ENCODE measurements around the gene KSR2. TPM values are rescaled to one million over a fixed set of nuclear protein-coding genes. Genes with fewer than 3 reads are reported as not detected.

The KSR2 gene
- total RNA-seq, 4 donors from 2014 or later, result 1.2 to 11.0 (median 2.2) TPM

DNA sequence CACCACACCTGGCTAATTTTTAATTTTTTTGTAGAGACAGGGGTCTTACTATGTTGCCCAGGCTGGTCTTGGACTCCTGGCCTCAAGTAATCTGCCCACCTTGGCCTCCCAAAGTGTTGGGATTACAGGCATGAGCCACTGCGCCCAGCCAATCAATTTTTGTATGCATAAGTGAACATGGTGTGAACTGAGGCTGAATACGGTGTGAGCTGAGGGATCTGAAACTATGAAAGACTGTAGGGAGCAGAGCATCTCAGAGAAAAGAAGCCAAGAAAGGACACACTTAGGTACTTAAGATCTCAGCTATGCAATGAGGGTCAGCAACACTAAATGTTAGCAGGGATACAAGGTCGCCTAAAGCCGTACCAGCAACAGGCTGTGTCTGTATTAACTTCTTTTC is 54.1 kb downstream of the KSR2 start:
- DNase-seq, result no peak
- Histone ChIP-seq H3K27me3 (no peaks in the 10 kb centered on the region), H3K27ac (no peak overlapping the region), H3K36me3 (no peaks in the 10 kb centered on the region), H3K4me3 (replicated peaks in 1 of 3) (no peak overlapping the region), H3K9me3 (no peaks in the 10 kb centered on the region), H3K4me1 (no peaks in the 10 kb centered on the region)
- 79 to 81% methylated on average over 4 of the region's 4 CpGs for WGBS, 2 donors
- TF ChIP-seq POLR2A (IDR thresholded peaks at IDR 0.05), result no peak
- TF ChIP-seq, protein P1, sequence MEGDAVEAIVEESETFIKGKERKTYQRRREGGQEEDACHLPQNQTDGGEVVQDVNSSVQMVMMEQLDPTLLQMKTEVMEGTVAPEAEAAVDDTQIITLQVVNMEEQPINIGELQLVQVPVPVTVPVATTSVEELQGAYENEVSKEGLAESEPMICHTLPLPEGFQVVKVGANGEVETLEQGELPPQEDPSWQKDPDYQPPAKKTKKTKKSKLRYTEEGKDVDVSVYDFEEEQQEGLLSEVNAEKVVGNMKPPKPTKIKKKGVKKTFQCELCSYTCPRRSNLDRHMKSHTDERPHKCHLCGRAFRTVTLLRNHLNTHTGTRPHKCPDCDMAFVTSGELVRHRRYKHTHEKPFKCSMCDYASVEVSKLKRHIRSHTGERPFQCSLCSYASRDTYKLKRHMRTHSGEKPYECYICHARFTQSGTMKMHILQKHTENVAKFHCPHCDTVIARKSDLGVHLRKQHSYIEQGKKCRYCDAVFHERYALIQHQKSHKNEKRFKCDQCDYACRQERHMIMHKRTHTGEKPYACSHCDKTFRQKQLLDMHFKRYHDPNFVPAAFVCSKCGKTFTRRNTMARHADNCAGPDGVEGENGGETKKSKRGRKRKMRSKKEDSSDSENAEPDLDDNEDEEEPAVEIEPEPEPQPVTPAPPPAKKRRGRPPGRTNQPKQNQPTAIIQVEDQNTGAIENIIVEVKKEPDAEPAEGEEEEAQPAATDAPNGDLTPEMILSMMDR (IDR thresholded peaks at IDR 0.05), result no peak
- intact Hi-C loops (cut with DNase I), result no loop called here

DNA sequence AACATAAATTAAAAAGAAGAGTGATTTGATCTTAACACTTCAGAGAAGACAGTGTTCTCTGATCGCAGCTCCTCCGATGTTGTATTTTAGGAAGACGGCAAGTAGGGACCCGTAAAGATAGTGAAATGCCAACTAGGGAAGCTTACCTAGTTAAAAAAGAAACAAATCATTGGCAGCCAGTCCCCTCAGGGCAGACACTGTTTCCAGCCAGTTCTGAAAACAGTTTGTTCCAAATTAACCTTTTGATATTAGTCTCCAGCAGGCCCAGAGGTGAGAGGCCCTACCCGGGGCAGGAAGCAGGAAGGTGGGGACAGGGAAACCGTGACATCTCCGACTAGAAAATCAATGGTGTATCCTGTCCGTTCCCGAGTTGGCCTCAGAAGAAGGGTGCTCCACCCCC is 56.0 kb downstream of the KSR2 start:
- no peaks in the 10 kb centered on the region for H3K4me1 ChIP-seq
- WGBS, 2 donors, result 68 to 72% methylated on average over 8 to 9 of the region's 9 CpGs
- DNase-seq, result no peak
- intact Hi-C loops (cut with DNase I), result no loop called here
- TF ChIP-seq POLR2A (IDR thresholded peaks at IDR 0.05), result no peak
- TF ChIP-seq, protein P1 (IDR thresholded peaks at IDR 0.05), result no peak
- no peaks in the 10 kb centered on the region for H3K36me3 ChIP-seq
- no peaks in the 10 kb centered on the region for H3K9me3 ChIP-seq
- no peak overlapping the region for H3K27ac ChIP-seq
- no peak overlapping the region for H3K4me3 ChIP-seq (replicated peaks in 1 of 3)
- no peaks in the 10 kb centered on the region for H3K27me3 ChIP-seq

DNA sequence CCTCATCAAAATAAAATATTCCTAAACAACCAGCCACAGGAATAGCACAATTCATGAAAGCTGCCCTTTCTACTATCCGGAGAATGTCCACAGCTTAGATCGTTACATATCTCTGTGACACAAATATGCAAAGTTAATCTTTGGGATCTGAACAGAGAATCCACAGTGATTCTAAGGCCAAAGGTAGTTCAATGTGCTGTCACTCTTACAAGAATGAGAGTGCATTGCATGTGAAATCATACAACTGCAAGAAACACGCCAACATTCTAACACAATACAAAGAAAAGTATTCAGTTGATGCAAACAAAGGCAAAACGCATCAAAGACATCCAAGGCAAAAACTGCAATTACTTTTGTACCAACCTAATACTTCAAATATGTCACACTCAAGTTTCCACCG is 60.4 kb downstream of the KSR2 start:
- no peak for TF ChIP-seq POLR2A (IDR thresholded peaks at IDR 0.05)
- TF ChIP-seq, protein P1 (IDR thresholded peaks at IDR 0.05), result no peak
- H3K27me3 ChIP-seq, result no peaks in the 10 kb centered on the region
- no peak overlapping the region for H3K4me3 ChIP-seq (replicated peaks in 1 of 3)
- intact Hi-C loops (cut with DNase I), result no loop called here
- 87 to 91% methylated on average over 5 of the region's 5 CpGs for WGBS, 2 donors
- no peaks in the 10 kb centered on the region for H3K9me3 ChIP-seq
- no peaks in the 10 kb centered on the region for H3K4me1 ChIP-seq
- no peak overlapping the region for H3K27ac ChIP-seq
- H3K36me3 ChIP-seq, result no peaks in the 10 kb centered on the region
- no peak for DNase-seq

DNA sequence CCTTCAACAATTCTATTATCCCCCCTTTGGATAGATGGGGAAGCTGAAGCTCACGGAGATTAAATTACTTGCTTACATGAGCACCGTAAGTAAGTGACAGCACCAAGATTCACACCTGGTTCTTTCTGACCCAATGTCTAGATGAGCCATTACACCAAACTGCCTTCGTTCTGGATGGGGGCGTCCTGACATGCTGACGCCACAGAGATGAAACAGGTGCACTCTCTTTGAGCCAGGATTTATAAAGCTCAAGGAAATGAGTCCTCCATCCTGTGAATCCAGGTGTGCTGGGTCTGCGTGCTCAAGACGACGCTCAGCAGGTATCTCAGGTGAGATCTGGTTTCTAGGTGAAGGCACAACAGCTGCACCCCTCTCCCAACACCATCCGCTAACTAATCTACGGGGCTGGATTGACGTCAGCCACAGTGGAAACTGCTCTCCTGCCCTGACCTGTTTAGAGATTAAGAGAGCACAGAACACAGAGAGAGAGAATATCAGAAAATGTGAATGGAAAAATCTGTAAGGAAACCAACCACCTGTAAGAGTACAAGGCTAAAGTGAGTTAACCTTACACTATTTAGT is 61.6 kb downstream of the KSR2 start:
- no peaks in the 10 kb centered on the region for H3K4me1 ChIP-seq
- no peaks in the 10 kb centered on the region for H3K36me3 ChIP-seq
- 42 to 51% methylated on average over 9 to 11 of the region's 11 CpGs for WGBS, 2 donors
- TF ChIP-seq, protein P1 (IDR thresholded peaks at IDR 0.05), result no peak
- TF ChIP-seq POLR2A (IDR thresholded peaks at IDR 0.05), result no peak
- H3K27me3 ChIP-seq, result no peaks in the 10 kb centered on the region
- H3K4me3 ChIP-seq (replicated peaks in 1 of 3), result no peak overlapping the region
- no peak overlapping the region for H3K27ac ChIP-seq
- intact Hi-C loops (cut with DNase I), result no loop called here
- H3K9me3 ChIP-seq, result no peaks in the 10 kb centered on the region
- DNase-seq, result no peak

DNA sequence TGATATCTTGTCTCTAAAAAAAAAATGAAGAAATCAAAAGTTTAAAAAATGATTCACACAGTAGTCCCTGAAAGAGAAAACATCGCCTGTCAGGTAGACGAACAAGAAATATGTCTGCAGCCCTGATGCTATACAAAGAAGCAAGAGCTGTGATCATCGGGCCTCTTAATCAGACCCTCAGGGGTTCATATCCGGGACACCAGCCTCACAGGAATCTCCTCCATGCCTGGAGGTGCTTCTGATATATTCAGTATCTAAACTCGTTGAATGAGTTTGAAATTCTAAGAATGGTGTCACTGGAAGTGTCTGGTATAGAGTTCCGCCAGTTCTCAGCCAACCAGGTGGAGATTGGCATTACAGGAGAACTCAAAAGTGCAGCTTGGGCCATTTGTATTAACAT is 64.7 kb downstream of the KSR2 start:
- Histone ChIP-seq H3K9me3 (no peaks in the 10 kb centered on the region), H3K4me1 (no peaks in the 10 kb centered on the region), H3K4me3 (replicated peaks in 1 of 3) (no peak overlapping the region), H3K27ac (no peak overlapping the region), H3K27me3 (no peaks in the 10 kb centered on the region), H3K36me3 (no peaks in the 10 kb centered on the region)
- TF ChIP-seq POLR2A (IDR thresholded peaks at IDR 0.05), result no peak
- TF ChIP-seq, protein P1 (IDR thresholded peaks at IDR 0.05), result no peak
- 87 to 89% methylated on average over 6 of the region's 6 CpGs for WGBS, 2 donors
- intact Hi-C loops (cut with DNase I), result no loop called here
- no peak for DNase-seq
